Mesenchymal stem cell (in vitro differentiated cells and primary cell): Measurements from ENCODE around the gene ARHGAP44.

ENCODE experiments used
- DNase-seq: peaks from one replicate; pipeline ENCODE4 v3.0.0-alpha.2; 2013
- H2AFZ ChIP-seq: one replicate; pipeline ENCODE4 v1.6.1; 2013; ENCODE audit warnings: low read depth, mild to moderate bottlenecking, control low read depth, inconsistent platforms, low read length, moderate library complexity
- H2AK5ac ChIP-seq: 2 replicates; pipeline ENCODE4 v1.6.1; 2013; ENCODE audit warnings: low read length, moderate library complexity, mild to moderate bottlenecking, inconsistent platforms; ENCODE audit not compliant: severe bottlenecking
- H2BK120ac ChIP-seq: one replicate; pipeline ENCODE4 v1.6.1; 2013; ENCODE audit warnings: low read depth, mild to moderate bottlenecking, inconsistent platforms, low read length, moderate library complexity
- H2BK12ac ChIP-seq, 2 experiments: one replicate each; pipeline ENCODE4 v1.6.1; 2013; ENCODE audit warnings: inconsistent platforms in 2 of 2, low read length in 2 of 2, mild to moderate bottlenecking in 2 of 2, moderate library complexity in 2 of 2, control low read depth in 1 of 2
- H2BK15ac ChIP-seq: one replicate; pipeline ENCODE4 v1.6.1; 2013; ENCODE audit warnings: mild to moderate bottlenecking, low read depth, inconsistent platforms; ENCODE audit not compliant: poor library complexity, severe bottlenecking
- H2BK5ac ChIP-seq: 2 replicates; pipeline ENCODE4 v1.6.1; 2013; ENCODE audit warnings: low read depth, mild to moderate bottlenecking, low read length, control low read depth, inconsistent platforms; ENCODE audit not compliant: poor library complexity, severe bottlenecking
- H3K14ac ChIP-seq, 2 experiments: one replicate each; pipeline ENCODE4 v1.6.1; 2013; ENCODE audit warnings: inconsistent platforms in 2 of 2, low read length in 2 of 2, control low read depth in 1 of 2, mild to moderate bottlenecking in 1 of 2, moderate library complexity in 1 of 2
- H3K18ac ChIP-seq, 2 experiments: one replicate each; pipeline ENCODE4 v1.6.1; 2013; ENCODE audit warnings: inconsistent platforms in 2 of 2, low read length in 2 of 2, control low read depth in 1 of 2, low read depth in 1 of 2, mild to moderate bottlenecking in 1 of 2
- H3K23ac ChIP-seq, 2 experiments: one replicate each; pipeline ENCODE4 v1.6.1; 2013; ENCODE audit warnings: inconsistent platforms in 2 of 2, low read length in 2 of 2, mild to moderate bottlenecking in 2 of 2, moderate library complexity in 2 of 2, control low read depth in 1 of 2
- H3K27ac ChIP-seq: 2 replicates; pipeline ENCODE4 v1.5.1; 2013; ENCODE audit warnings: mild to moderate bottlenecking, moderate library complexity, low read length, control low read depth, inconsistent platforms; ENCODE audit not compliant: poor library complexity, severe bottlenecking
- H3K27me3 ChIP-seq, 2 experiments: 2 replicates each; pipeline versions ENCODE4 v1.6.1 to v1.7.0; 2013; ENCODE audit warnings: low read length in 2 of 2, mild to moderate bottlenecking in 2 of 2, moderate library complexity in 2 of 2, control low read depth in 1 of 2, inconsistent platforms in 1 of 2; ENCODE audit not compliant: control insufficient read depth in 1 of 2, insufficient read depth in 1 of 2
- H3K36me3 ChIP-seq, 2 experiments: 2 replicates each; pipeline versions ENCODE4 v1.6.1 to v1.7.0; 2013; ENCODE audit warnings: low read length in 2 of 2, control low read depth in 1 of 2, inconsistent platforms in 1 of 2, low read depth in 1 of 2, mild to moderate bottlenecking in 1 of 2; ENCODE audit not compliant: insufficient read depth in 2 of 2, control insufficient read depth in 1 of 2
- H3K4ac ChIP-seq, 2 experiments: one replicate each; pipeline ENCODE4 v1.6.1; 2013; ENCODE audit warnings: inconsistent platforms in 2 of 2, low read length in 2 of 2, mild to moderate bottlenecking in 2 of 2, moderate library complexity in 2 of 2, control low read depth in 1 of 2, low read depth in 1 of 2
- H3K4me1 ChIP-seq: 2 replicates; pipeline ENCODE4 v1.6.1; 2013; ENCODE audit warnings: low read depth, low read length, control low read depth; ENCODE audit not compliant: control insufficient read depth, insufficient read depth
- H3K4me2 ChIP-seq: 2 replicates; pipeline ENCODE4 v1.6.1; 2013; ENCODE audit warnings: low read length, mild to moderate bottlenecking, inconsistent platforms; ENCODE audit not compliant: poor library complexity, severe bottlenecking
- H3K4me3 ChIP-seq, 2 experiments: 2 replicates each; pipeline versions ENCODE4 v1.5.1 to v1.7.0; 2013; ENCODE audit warnings: low read length in 2 of 2, mild to moderate bottlenecking in 2 of 2, control low read depth in 1 of 2, low read depth in 1 of 2; ENCODE audit not compliant: insufficient read depth in 1 of 2
- H3K79me1 ChIP-seq: replicated peaks from 2 replicates; pipeline ENCODE4 v1.6.1; 2013; ENCODE audit warnings: mild to moderate bottlenecking, control low read depth, low read length, inconsistent platforms; ENCODE audit not compliant: poor library complexity, severe bottlenecking
- H3K9ac ChIP-seq: 2 replicates; pipeline ENCODE4 v1.7.0; 2013; ENCODE audit warnings: mild to moderate bottlenecking, low read length, moderate library complexity
- H3K9me3 ChIP-seq: 2 replicates; pipeline ENCODE4 v1.7.0; 2013; ENCODE audit warnings: mild to moderate bottlenecking, low read length; ENCODE audit not compliant: control insufficient read depth
- H4K8ac ChIP-seq: one replicate; pipeline ENCODE4 v1.6.1; 2013; ENCODE audit warnings: inconsistent platforms, mild to moderate bottlenecking, low read length, moderate library complexity
- H4K91ac ChIP-seq: one replicate; pipeline ENCODE4 v1.6.1; 2013; ENCODE audit warnings: mild to moderate bottlenecking, low read length, inconsistent platforms
- WGBS: methylation state at CpG from one replicate; pipeline ENCODE4 v1.1.7; 2013; ENCODE audit warnings: mixed read lengths; 5-methylcytosine and 5-hydroxymethylcytosine counted together

ARHGAP44 gene

DNA sequence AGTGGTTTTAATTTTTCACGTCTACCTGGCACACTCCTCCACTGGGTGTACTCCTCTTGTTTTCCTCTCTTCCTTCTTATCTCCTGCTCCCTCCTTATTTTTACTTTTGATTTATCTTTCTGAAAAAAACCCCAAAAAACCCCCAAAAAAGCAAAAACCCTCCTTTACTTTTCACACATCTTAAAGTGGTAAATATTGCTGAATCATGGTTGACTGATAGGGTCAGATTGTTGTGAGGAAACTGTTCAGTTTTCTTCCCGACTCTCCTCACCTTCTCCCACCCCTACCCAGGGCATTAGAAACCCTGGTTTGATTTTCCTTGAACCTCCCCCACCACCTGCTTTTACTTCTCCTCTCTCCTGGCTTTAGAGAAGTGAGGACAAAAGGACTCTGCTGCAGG, 25.4 kb downstream of the ARHGAP44 start:
- H3K27me3 ChIP-seq: no peaks in the 10 kb centered on the region
- 96% methylated on average over 1 of the region's 2 CpGs for WGBS

DNA sequence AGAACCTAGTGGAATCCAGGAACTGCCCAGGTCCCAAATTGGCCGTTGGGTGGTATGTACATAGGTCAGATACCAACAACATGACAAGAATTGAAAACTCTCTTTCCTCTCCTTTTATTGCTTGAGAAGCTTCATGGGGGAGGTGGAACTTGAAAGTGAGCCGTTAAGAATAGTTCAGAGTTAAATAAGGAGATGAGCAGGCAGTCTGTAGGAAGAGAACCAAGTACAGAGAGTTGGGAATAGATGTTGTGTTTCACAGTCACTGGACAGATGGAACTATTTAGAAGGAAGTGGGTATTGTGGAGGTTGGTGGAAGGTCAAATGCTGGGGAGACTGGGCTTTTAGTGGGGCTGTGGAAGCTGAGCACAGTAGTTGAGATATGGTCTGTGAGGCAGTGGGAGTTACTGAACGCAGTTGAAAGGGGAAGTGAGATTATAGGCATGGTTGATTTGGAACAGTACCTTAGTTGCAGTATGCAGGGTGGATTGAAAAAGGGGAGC, 26.4 kb downstream of the ARHGAP44 start:
- no peak overlapping the region for H2AK5ac ChIP-seq
- no peaks in the 10 kb centered on the region for H3K27me3 ChIP-seq
- H2BK120ac ChIP-seq: no peak overlapping the region
- no peak overlapping the region for H2AFZ ChIP-seq
- no peak overlapping the region for H3K4me2 ChIP-seq
- H3K79me1 ChIP-seq: no peaks in the 10 kb centered on the region
- no peak overlapping the region for H4K91ac ChIP-seq
- H3K14ac ChIP-seq: no peak overlapping the region
- no peak overlapping the region for H2BK5ac ChIP-seq
- H4K8ac ChIP-seq: no peak overlapping the region
- H3K27ac ChIP-seq: no peak overlapping the region
- DNase-seq: no peak
- WGBS: 70% methylated on average over 2 of the region's 3 CpGs
- no peak overlapping the region for H3K18ac ChIP-seq
- no peak overlapping the region for H2BK12ac ChIP-seq
- H3K4ac ChIP-seq: no peak overlapping the region
- H3K4me3 ChIP-seq: no peak overlapping the region
- no peak overlapping the region for H3K23ac ChIP-seq
- no peaks in the 10 kb centered on the region for H3K36me3 ChIP-seq
- H2BK15ac ChIP-seq: no peak overlapping the region
- no peak overlapping the region for H3K9ac ChIP-seq
- H3K4me1 ChIP-seq: no peaks in the 10 kb centered on the region
- H3K9me3 ChIP-seq: no peaks in the 10 kb centered on the region

More for the DNA sequence above, 25.4 kb downstream of the ARHGAP44 start:
- Histone ChIP-seq H3K23ac (no peak overlapping the region), H4K8ac (no peak overlapping the region), H3K9me3 (no peaks in the 10 kb centered on the region), H3K4me1 (no peaks in the 10 kb centered on the region), H3K14ac (no peak overlapping the region), H2BK120ac (no peak overlapping the region), H2AFZ (no peak overlapping the region), H3K27ac (no peak overlapping the region), H3K4me2 (no peak overlapping the region), H3K18ac (no peak overlapping the region), H4K91ac (no peak overlapping the region), H3K4ac (no peak overlapping the region), H3K4me3 (no peak overlapping the region), H2BK12ac (no peak overlapping the region), H2BK15ac (no peak overlapping the region), H3K79me1 (no peaks in the 10 kb centered on the region), H3K36me3 (no peaks in the 10 kb centered on the region), H3K9ac (no peak overlapping the region), H2BK5ac (no peak overlapping the region), H2AK5ac (no peak overlapping the region)
- no peak for DNase-seq

DNA sequence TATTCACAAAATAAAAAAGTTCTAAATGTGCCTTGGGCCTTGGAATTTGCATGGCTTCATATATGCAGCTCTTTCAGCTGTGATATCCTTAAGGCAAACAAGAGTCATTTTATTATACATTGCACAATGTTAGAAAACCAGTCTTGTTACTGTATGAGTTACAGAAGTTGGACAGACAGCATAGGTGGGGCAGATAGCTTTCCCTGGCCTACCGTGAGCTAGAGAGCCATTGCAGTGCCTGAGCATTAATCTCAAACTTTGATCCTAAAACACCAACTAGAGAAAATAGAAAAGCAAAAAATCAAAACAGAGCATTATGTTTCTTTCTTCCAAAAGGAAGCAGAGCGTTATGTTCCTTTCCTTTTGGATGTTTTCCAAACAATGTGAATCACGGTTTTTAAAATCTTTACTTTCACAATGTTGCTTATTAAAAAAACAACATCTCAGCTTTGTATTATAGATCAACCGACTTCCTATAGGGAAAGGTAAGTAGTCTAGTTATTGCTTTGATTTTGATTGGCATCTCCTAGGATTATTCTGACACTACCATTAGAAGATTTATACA, 32.2 kb downstream of the ARHGAP44 start:
- WGBS: 80% methylated on average over 2 of the region's 4 CpGs
- H3K9ac ChIP-seq: peak overlapping the region; percentile 10
- H2BK15ac ChIP-seq: no peak overlapping the region
- no peak overlapping the region for H2BK120ac ChIP-seq
- no peaks in the 10 kb centered on the region for H3K9me3 ChIP-seq
- no peak overlapping the region for H3K4ac ChIP-seq
- H3K79me1 ChIP-seq: no peaks in the 10 kb centered on the region
- no peak overlapping the region for H3K23ac ChIP-seq
- H3K4me2 ChIP-seq: no peak overlapping the region
- H2BK12ac ChIP-seq: no peak overlapping the region
- H2AK5ac ChIP-seq: no peak overlapping the region
- no peak overlapping the region for H3K14ac ChIP-seq
- H3K4me1 ChIP-seq: no peaks in the 10 kb centered on the region
- H3K18ac ChIP-seq: no peak overlapping the region
- H3K27ac ChIP-seq: no peak overlapping the region
- H3K36me3 ChIP-seq: no peaks in the 10 kb centered on the region
- no peak overlapping the region for H2BK5ac ChIP-seq
- no peak overlapping the region for H4K8ac ChIP-seq
- no peak for DNase-seq
- peak overlapping the region in 1 of 2 experiments; percentile 26 for H3K4me3 ChIP-seq
- no peaks in the 10 kb centered on the region for H3K27me3 ChIP-seq
- no peak overlapping the region for H4K91ac ChIP-seq
- H2AFZ ChIP-seq: no peak overlapping the region

DNA sequence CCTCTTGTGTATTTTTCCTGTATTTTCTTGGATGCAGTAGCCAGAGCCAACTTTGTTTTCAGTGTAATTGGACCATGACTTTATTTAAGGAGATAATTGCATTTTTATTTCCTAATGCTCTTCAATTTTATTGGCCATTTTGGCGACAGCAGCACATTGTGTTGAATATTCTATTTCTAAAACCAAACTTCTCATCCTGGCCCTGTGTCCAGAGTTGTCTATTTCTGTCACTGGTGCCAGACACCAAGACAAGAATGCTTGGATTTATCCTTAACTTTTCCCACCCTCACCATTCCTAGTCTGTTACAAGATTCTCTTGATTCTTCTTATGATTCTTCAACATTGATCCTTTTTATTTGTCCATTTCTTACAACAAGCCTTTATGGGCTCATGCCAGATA, 37.1 kb downstream of the ARHGAP44 start:
- H3K4ac ChIP-seq: no peak overlapping the region
- no peak for DNase-seq

More for the DNA sequence above, 37.1 kb downstream of the ARHGAP44 start:
- Histone ChIP-seq H3K23ac (no peak overlapping the region), H3K36me3 (no peaks in the 10 kb centered on the region), H3K4me3 (no peak overlapping the region), H3K79me1 (no peaks in the 10 kb centered on the region), H3K18ac (no peak overlapping the region), H3K9ac (no peak overlapping the region), H4K91ac (no peak overlapping the region), H3K4me2 (no peak overlapping the region), H2AK5ac (no peak overlapping the region), H3K27me3 (no peaks in the 10 kb centered on the region), H2AFZ (no peak overlapping the region), H3K14ac (no peak overlapping the region), H2BK12ac (no peak overlapping the region), H3K9me3 (peaks cover 8% of the 10 kb centered on the region), H3K27ac (no peak overlapping the region), H2BK120ac (no peak overlapping the region), H4K8ac (no peak overlapping the region), H2BK5ac (no peak overlapping the region), H3K4me1 (no peaks in the 10 kb centered on the region), H2BK15ac (no peak overlapping the region)
- WGBS: 80% methylated on average over 1 of the region's 1 CpG
